ENCODE results near the gene THAP10. TPM values are rescaled to one million over a fixed set of nuclear protein-coding genes. Genes with fewer than 3 reads are reported as not detected.

The THAP10 gene
- total and polyA plus RNA-seq, 2 experiments from 2014 or later, result 5.7 to 8.2 TPM

Other genes with a start within 250 kb of the THAP10 start
- gene UACA, start 128.9 kb downstream of the THAP10 start, total RNA-seq (2014; rRNA removed; shearing (Covaris generic)), result 16.9 and 21.5 TPM in 2 replicates
- 25.9 and 35.8 TPM in 2 replicates for gene UACA, start 128.9 kb downstream of the THAP10 start, polyA plus RNA-seq (2016; fragmentation: Nextera tagmentation; extraction: Ambion mirVana)
- gene LARP6, start 38.3 kb downstream of the THAP10 start, total RNA-seq (2014; rRNA removed; shearing (Covaris generic)), result 19.7 and 22.4 TPM in 2 replicates
- gene LARP6, start 38.3 kb downstream of the THAP10 start, polyA plus RNA-seq (2016; fragmentation: Nextera tagmentation; extraction: Ambion mirVana), result 18.0 and 20.0 TPM in 2 replicates
- 13.3 and 14.6 TPM in 2 replicates for gene LRRC49, start 393 bp upstream of the THAP10 start, total RNA-seq (2014; rRNA removed; shearing (Covaris generic))
- gene LRRC49, start 393 bp upstream of the THAP10 start, polyA plus RNA-seq (2016; fragmentation: Nextera tagmentation; extraction: Ambion mirVana), result 6.9 and 8.5 TPM in 2 replicates
- gene THSD4, start 223.0 kb upstream of the THAP10 start, total RNA-seq (2014; rRNA removed; shearing (Covaris generic)), result 7.2 and 7.4 TPM in 2 replicates
- gene THSD4, start 223.0 kb upstream of the THAP10 start, polyA plus RNA-seq (2016; fragmentation: Nextera tagmentation; extraction: Ambion mirVana), result 0.99 and 2.0 TPM in 2 replicates

Data from GM23338 (cell line).